ENCODE results near the gene LIN28B.

DNA sequence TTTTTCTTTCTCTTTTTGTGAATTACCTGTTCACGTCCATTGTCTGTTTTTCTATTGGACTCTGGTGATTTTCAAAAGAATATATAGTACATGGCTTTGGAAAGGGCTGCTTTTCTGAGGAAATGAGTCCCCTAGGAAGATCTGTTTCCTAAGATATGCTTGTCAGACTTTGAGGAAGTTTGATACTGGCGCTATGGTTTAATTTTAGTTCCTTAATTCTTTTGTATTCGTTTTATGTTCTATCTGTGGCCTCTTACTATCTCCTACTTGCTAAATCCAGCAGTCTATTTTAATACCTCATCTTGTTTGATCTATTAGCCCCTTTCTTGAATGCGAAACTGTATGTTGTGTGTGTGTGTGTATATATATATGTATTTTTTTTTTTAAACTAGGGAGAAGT is 101.9 kb downstream of the LIN28B start:
- TF ChIP-seq, protein P1, sequence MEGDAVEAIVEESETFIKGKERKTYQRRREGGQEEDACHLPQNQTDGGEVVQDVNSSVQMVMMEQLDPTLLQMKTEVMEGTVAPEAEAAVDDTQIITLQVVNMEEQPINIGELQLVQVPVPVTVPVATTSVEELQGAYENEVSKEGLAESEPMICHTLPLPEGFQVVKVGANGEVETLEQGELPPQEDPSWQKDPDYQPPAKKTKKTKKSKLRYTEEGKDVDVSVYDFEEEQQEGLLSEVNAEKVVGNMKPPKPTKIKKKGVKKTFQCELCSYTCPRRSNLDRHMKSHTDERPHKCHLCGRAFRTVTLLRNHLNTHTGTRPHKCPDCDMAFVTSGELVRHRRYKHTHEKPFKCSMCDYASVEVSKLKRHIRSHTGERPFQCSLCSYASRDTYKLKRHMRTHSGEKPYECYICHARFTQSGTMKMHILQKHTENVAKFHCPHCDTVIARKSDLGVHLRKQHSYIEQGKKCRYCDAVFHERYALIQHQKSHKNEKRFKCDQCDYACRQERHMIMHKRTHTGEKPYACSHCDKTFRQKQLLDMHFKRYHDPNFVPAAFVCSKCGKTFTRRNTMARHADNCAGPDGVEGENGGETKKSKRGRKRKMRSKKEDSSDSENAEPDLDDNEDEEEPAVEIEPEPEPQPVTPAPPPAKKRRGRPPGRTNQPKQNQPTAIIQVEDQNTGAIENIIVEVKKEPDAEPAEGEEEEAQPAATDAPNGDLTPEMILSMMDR (IDR thresholded peaks at IDR 0.05; ENCODE audit: low read depth, low read length, poor library complexity, severe bottlenecking), result no peak
- TF ChIP-seq EZH2phosphoT487 (IDR thresholded peaks at IDR 0.05; ENCODE audit: borderline replicate concordance, low read length), result no peak
